PC-3 (cell line): ENCODE results near the gene CCNJL.

Source experiments
- EZH2 ChIP-seq: fragments of 300-600 bp; sonication (generic); IDR thresholded peaks from one replicate; pipeline ENCODE4 v1.6.1; 2017; ENCODE audit warnings: antibody characterized with exemption, mild to moderate bottlenecking, low read length; ENCODE audit not compliant: unreplicated experiment
- TF ChIP-seq, protein P1 (sequence below): fragments of 300-600 bp; sonication (generic); conservative IDR thresholded peaks from 2 replicates; pipeline ENCODE4 v1.5.1; 2017; ENCODE audit warnings: antibody characterized with exemption, low read depth, mild to moderate bottlenecking, low read length

DNA sequence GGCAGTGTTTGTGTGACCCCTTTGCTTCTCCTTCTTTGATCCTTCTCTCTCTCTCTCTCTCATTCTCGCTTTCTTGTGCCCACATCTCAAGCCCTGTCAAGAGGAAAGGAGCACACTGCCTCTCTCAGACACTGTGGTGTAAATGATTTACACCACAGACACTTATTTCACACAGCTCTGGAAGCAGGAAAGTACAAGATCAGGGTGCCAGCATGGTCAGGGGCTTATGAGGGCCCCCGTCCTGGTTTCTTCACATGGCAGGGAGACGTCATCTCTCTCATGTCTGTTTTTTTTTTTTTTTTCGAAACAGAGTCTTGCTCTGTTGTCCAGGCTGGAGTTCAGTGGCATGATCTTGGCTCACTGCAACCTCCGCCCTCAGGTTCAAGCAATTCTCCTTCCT, 76.6 kb downstream of the CCNJL start:
- TF ChIP-seq, protein P1, sequence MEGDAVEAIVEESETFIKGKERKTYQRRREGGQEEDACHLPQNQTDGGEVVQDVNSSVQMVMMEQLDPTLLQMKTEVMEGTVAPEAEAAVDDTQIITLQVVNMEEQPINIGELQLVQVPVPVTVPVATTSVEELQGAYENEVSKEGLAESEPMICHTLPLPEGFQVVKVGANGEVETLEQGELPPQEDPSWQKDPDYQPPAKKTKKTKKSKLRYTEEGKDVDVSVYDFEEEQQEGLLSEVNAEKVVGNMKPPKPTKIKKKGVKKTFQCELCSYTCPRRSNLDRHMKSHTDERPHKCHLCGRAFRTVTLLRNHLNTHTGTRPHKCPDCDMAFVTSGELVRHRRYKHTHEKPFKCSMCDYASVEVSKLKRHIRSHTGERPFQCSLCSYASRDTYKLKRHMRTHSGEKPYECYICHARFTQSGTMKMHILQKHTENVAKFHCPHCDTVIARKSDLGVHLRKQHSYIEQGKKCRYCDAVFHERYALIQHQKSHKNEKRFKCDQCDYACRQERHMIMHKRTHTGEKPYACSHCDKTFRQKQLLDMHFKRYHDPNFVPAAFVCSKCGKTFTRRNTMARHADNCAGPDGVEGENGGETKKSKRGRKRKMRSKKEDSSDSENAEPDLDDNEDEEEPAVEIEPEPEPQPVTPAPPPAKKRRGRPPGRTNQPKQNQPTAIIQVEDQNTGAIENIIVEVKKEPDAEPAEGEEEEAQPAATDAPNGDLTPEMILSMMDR = no peak
- no peak for TF ChIP-seq EZH2
